ENCODE results near the gene APOA1. TPM values are rescaled to one million over a fixed set of nuclear protein-coding genes. Genes with fewer than 3 reads are reported as not detected.

APOA1 gene
- total and polyA plus RNA-seq, 2 donors (not counting 1 experiment from before 2014, with no cell fraction given): 0.46 TPM; not detected in 1

DNA sequence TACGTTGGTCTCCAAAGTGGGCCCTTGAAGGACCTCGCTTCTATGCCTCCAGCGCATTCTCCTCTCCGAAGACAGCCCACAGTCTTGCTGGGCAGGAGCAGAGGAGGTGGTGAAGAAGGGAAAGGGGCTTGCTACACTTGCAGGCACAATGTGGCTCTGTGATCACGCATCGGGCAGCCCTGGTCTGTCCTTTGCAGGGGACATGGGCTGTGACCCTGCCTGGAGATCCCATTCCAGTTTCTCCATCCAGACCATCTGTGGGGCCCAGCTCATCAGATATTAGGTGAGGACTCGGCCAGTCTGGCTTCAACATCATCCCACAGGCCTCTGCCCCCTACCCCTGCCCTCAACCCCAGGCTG is 810 bp downstream of the APOA1 start:
- H3K27me3 Mint-ChIP-seq: peaks cover 4% of the 10 kb centered on the region
- Histone ChIP-seq H3K4me3 (ENCODE audit: control extremely low read depth in 1 of 5, extremely low read depth in 1 of 5, insufficient read depth in 1 of 5, low read depth in 2 of 5, low read length in 4 of 5) (no peak overlapping the region), H3K27ac (ENCODE audit: low read length in 2 of 2) (no peak overlapping the region), H2AFZ (ENCODE audit: insufficient read depth, low read depth, low read length, poor library complexity, severe bottlenecking) (no peak overlapping the region), H4K20me1 (ENCODE audit: control insufficient read depth, insufficient read depth, low read length, poor library complexity, severe bottlenecking) (no peaks in the 10 kb centered on the region), H3K4me2 (replicated peaks; ENCODE audit: low read depth, low read length, poor library complexity, severe bottlenecking) (no peak overlapping the region), H3K9ac (ENCODE audit: low read length) (no peak overlapping the region), H3K27me3 (replicated peaks in 1 of 4; ENCODE audit: control extremely low read depth in 1 of 4, control insufficient read depth in 3 of 4, insufficient read depth in 4 of 4, low read length in 3 of 4) (peaks cover 0 to 4% (median 0%) of the 10 kb centered on the region in 4 experiments), H3K79me2 (ENCODE audit: control insufficient read depth, insufficient read depth, low read length) (no peaks in the 10 kb centered on the region), H3K36me3 (replicated peaks in 1 of 2; ENCODE audit: control extremely low read depth in 1 of 2, control insufficient read depth in 1 of 2, extremely low read depth in 1 of 2, insufficient read depth in 2 of 2, low read length in 1 of 2) (no peaks in the 10 kb centered on the region), H3K9me3 (ENCODE audit: control extremely low read depth in 1 of 3, control insufficient read depth in 2 of 3, insufficient read depth in 1 of 3, low read length in 2 of 3) (no peaks in the 10 kb centered on the region), H3K4me1 (ENCODE audit: control insufficient read depth in 2 of 2, insufficient read depth in 2 of 2, low read length in 2 of 2) (peaks cover 7 to 14% of the 10 kb centered on the region in 2 donors)
- 97% methylated on average over 7 of the region's 7 CpGs for WGBS (ENCODE audit: insufficient coverage)
- TF ChIP-seq, protein P1, sequence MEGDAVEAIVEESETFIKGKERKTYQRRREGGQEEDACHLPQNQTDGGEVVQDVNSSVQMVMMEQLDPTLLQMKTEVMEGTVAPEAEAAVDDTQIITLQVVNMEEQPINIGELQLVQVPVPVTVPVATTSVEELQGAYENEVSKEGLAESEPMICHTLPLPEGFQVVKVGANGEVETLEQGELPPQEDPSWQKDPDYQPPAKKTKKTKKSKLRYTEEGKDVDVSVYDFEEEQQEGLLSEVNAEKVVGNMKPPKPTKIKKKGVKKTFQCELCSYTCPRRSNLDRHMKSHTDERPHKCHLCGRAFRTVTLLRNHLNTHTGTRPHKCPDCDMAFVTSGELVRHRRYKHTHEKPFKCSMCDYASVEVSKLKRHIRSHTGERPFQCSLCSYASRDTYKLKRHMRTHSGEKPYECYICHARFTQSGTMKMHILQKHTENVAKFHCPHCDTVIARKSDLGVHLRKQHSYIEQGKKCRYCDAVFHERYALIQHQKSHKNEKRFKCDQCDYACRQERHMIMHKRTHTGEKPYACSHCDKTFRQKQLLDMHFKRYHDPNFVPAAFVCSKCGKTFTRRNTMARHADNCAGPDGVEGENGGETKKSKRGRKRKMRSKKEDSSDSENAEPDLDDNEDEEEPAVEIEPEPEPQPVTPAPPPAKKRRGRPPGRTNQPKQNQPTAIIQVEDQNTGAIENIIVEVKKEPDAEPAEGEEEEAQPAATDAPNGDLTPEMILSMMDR (IDR thresholded peaks at IDR 0.05): no peak
- TF ChIP-seq EZH2 (IDR thresholded peaks at IDR 0.05; ENCODE audit: borderline replicate concordance, insufficient read depth, low read depth, low read length, poor library complexity, severe bottlenecking): no peak
- ATAC-seq (ENCODE audit: low read depth): no peak
- peaks cover 16% of the 10 kb centered on the region for H3K4me1 Mint-ChIP-seq
- H3K4me3 Mint-ChIP-seq: peak overlapping the region; percentile 16
- intact Hi-C loops (cut with micrococcal nuclease): loop anchor here (1.0 kb wide), 1 partner anchor 45 kb away; the partner anchor contains the start of gene APOA5
- DNase-seq: no peak
- no peak overlapping the region for H3K27ac Mint-ChIP-seq
- ChIA-PET CTCF (interaction anchor here (1.0 to 3.1 kb wide), 12 partner anchors 17 to 465 kb away, joined by 3 to 45 read pairs (median 6); partner anchors contain the start of genes APOA5 and ZPR1), POLR2A (interaction anchor here (0.5 kb wide), 1 partner anchor 53 kb away, joined by 3 read pairs; no protein-coding TSS in a partner anchor)
- no peaks in the 10 kb centered on the region for H3K9me3 Mint-ChIP-seq (ENCODE audit: insufficient read depth)
